NOMO-1 (cell line): Measurements from ENCODE around the gene NSRP1.
"Not testable (repeated sequence)": the region's sequence is repeated elsewhere in the genome, so short reads cannot be mapped to it uniquely, and the experiment has no call there.

ENCODE experiments used
- DNase-seq, 2 experiments: peaks; one replicate each; lab custom pipeline; 2025; ENCODE audit not compliant: unreplicated experiment in 2 of 2; lab: John Stamatoyannopoulos, UW

Gene NSRP1

GRCh38 chr17:30116661-30117551, at the start of gene NSRP1:
Gene NSRP1 (plus strand): TSS chr17:30116816. CDS start chr17:30116844, 28 bp downstream.
- peak; percentile 90 to 91 for DNase-seq

- DNase-seq = no peak
Observed at GRCh38 chr17:30068465-30068864, 48.2 kb upstream of the NSRP1 start.

- DNase-seq = no peak
Observed at GRCh38 chr17:30074254-30074653, 42.4 kb upstream of the NSRP1 start.

GRCh38 chr17:30074730-30075129, 41.9 kb upstream of the NSRP1 start:
- DNase-seq = no peak

GRCh38 chr17:30082773-30083172, 33.8 kb upstream of the NSRP1 start:
- DNase-seq = no peak

GRCh38 chr17:30084788-30085187, 31.8 kb upstream of the NSRP1 start:
- no peak for DNase-seq

- peak in 1 of 2 experiments; percentile 14 for DNase-seq
Observed at GRCh38 chr17:30086896-30087295, 29.7 kb upstream of the NSRP1 start.

GRCh38 chr17:30087431-30087830, 29.2 kb upstream of the NSRP1 start:
- DNase-seq = not testable (repeated sequence)

- no peak for DNase-seq
Observed at GRCh38 chr17:30091121-30091670, 25.4 kb upstream of the NSRP1 start.

GRCh38 chr17:30091771-30092170, 24.8 kb upstream of the NSRP1 start:
- DNase-seq = no peak

GRCh38 chr17:30092886-30093285, 23.7 kb upstream of the NSRP1 start:
- DNase-seq = no peak

GRCh38 chr17:30093463-30094147, 23.0 kb upstream of the NSRP1 start:
- peak; percentile 36 to 58 for DNase-seq

GRCh38 chr17:30095507-30096244, 20.9 kb upstream of the NSRP1 start:
- peak; percentile 29 to 53 for DNase-seq

- DNase-seq = no peak
Observed at GRCh38 chr17:30101686-30102390, 14.8 kb upstream of the NSRP1 start.

- peak; percentile 46 to 82 for DNase-seq
Observed at GRCh38 chr17:30103921-30104320, 12.7 kb upstream of the NSRP1 start.

- DNase-seq = peak; percentile 91 to 100
Observed at GRCh38 chr17:30104575-30105339, 11.9 kb upstream of the NSRP1 start.

GRCh38 chr17:30112794-30113193, 3.8 kb upstream of the NSRP1 start:
- DNase-seq = no peak

- no peak for DNase-seq
Observed at GRCh38 chr17:30113213-30113612, 3.4 kb upstream of the NSRP1 start.

- DNase-seq = peak; percentile 49 to 70
Observed at GRCh38 chr17:30116345-30116660, 313 bp upstream of the NSRP1 start.

GRCh38 chr17:30117675-30118081, 1.1 kb downstream of the NSRP1 start:
- peak in 1 of 2 experiments; percentile 21 for DNase-seq
